ENCODE data around the gene CPEB3. TPM values are rescaled to one million over a fixed set of nuclear protein-coding genes. Genes with fewer than 3 reads are reported as not detected.

The CPEB3 gene
- total and polyA plus RNA-seq, 2 donors (not counting 3 experiments of a cell fraction or from before 2014, with no cell fraction given): 0.80 to 2.2 TPM

DNA sequence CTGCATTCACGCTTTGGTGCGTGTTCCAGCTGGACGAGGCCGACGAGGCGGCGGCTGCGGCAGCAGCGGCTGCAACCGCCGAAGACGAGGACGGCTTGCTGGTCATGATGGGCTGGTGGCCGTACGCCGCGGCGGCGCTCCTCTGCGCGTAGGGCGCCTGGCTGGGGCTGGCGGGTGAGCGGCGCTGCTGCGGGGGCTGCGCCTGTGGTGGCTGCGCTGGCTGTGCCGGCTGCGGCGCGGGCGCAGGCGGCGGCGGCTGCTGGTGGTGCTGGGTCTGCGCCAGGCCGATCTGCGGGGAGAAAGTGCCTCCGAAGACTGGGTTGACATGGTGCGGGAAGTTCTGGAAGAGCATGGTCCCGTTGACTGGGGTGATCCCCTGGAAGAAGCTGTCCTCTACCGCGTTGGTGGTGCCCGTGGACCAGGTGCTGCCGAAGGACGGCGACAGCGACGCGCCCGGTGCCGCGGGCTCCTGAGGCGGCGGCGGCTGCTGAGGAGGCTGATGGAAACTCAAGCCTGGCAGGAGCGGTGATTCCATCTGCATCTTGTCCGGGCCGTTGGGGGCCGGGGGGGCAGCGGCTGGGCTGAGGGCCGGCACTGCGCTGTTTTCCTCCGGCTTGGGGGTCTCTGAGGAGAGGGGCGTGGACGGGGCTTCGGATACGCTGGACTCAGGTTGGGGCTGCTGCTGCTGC lies 51.1 kb downstream of the CPEB3 start:
- ChIA-PET POLR2A (no interaction called here), CTCF (interaction anchor here (0.6 to 1.3 kb wide), 2 partner anchors 152 to 316 kb away, joined by 3 to 5 read pairs; no protein-coding TSS in a partner anchor)
- Histone ChIP-seq H3K36me3 (ENCODE audit: control insufficient read depth in 2 of 2, extremely low read depth in 1 of 2, insufficient read depth in 2 of 2, low read length in 2 of 2) (no peaks in the 10 kb centered on the region), H4K20me1 (replicated peaks; ENCODE audit: control insufficient read depth, extremely low read depth, insufficient read depth, low read length) (no peaks in the 10 kb centered on the region), H3K79me2 (ENCODE audit: control insufficient read depth, insufficient read depth, low read length) (no peaks in the 10 kb centered on the region), H3K9ac (replicated peaks; ENCODE audit: extremely low read depth, insufficient read depth, low read length) (peak overlapping the region; percentile 62), H3K4me3 (replicated peaks in 1 of 3; ENCODE audit: insufficient read depth in 1 of 3, low read depth in 1 of 3, low read length in 3 of 3) (peak overlapping the region; percentile 54 to 89 (median 54)), H3K4me1 (ENCODE audit: control insufficient read depth, extremely low read depth, insufficient read depth, low read length) (peaks cover 10% of the 10 kb centered on the region), H3K9me3 (replicated peaks; ENCODE audit: control insufficient read depth, insufficient read depth, low read length) (no peaks in the 10 kb centered on the region), H3K4me2 (ENCODE audit: insufficient read depth, low read length) (peak overlapping the region; percentile 81), H3K27me3 (ENCODE audit: control insufficient read depth in 2 of 2, insufficient read depth in 2 of 2, low read length in 2 of 2) (no peaks in the 10 kb centered on the region), H3K27ac (ENCODE audit: insufficient read depth, low read depth, low read length) (no peak overlapping the region), H3K9me1 (replicated peaks; ENCODE audit: control insufficient read depth, extremely low read depth, insufficient read depth, low read length) (no peaks in the 10 kb centered on the region), H2AFZ (ENCODE audit: low read depth, low read length) (peak overlapping the region; percentile 81)
- no TSS peak for BruUV-seq (replicated peaks)
- TF ChIP-seq GATA2 (IDR thresholded peaks at IDR 0.05; ENCODE audit: insufficient read depth, insufficient read length, low read depth, low read length) (no peak), MYC (IDR thresholded peaks at IDR 0.05; ENCODE audit: low read depth, low read length) (no peak), FOS (IDR thresholded peaks at IDR 0.05; ENCODE audit: borderline replicate concordance, insufficient read depth, low read length) (no peak), EZH2 (IDR thresholded peaks at IDR 0.05; ENCODE audit: borderline replicate concordance, low read depth, low read length, severe bottlenecking) (no peak)
- FAIRE-seq (no peak), DNase-seq (ENCODE audit: low read depth, low spot score) (peak; percentile 39)
- intact Hi-C loops (cut with micrococcal nuclease): loop anchor here (1.0 kb wide), 1 partner anchor 52 kb away; the partner anchor contains the start of genes CPEB3 and MARCHF5
- dilution Hi-C loops (cut with MboI; ENCODE audit: extremely low pct_ligation_motif_present, low sequenced_read_pairs): no loop called here

DNA sequence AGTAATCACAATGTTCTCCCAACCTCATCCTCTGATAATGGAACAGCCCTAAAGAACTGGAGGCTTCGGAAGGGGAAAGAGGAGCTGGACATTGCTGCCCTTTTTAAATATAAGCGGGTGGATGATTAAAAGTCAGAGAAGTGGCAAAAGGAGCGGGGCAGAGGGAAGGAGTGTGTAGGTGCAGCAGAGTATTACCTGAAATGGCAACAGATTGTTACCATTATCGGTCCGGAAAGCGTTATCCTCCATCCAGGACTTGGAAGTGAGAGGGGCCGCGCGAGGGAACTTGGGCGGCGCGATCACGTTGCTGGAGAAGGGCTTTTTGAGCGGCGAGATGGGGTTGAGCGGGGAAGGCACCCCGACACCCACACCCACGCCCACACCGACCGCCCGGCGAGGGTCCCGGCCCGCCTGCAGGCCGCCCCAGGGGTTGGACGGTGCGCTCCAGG lies 51.7 kb downstream of the CPEB3 start:
- no peak for FAIRE-seq
- no peak overlapping the region for H3K9ac ChIP-seq (replicated peaks; ENCODE audit: extremely low read depth, insufficient read depth, low read length)
- H3K36me3 ChIP-seq (ENCODE audit: control insufficient read depth in 2 of 2, extremely low read depth in 1 of 2, insufficient read depth in 2 of 2, low read length in 2 of 2): no peaks in the 10 kb centered on the region
- no peak overlapping the region for H3K4me2 ChIP-seq (ENCODE audit: insufficient read depth, low read length)
- H3K27me3 ChIP-seq (ENCODE audit: control insufficient read depth in 2 of 2, insufficient read depth in 2 of 2, low read length in 2 of 2): no peaks in the 10 kb centered on the region
- H3K4me3 ChIP-seq (replicated peaks in 1 of 3; ENCODE audit: insufficient read depth in 1 of 3, low read depth in 1 of 3, low read length in 3 of 3): no peak overlapping the region
- no peaks in the 10 kb centered on the region for H3K79me2 ChIP-seq (ENCODE audit: control insufficient read depth, insufficient read depth, low read length)
- ChIA-PET CTCF (interaction anchor here (0.6 to 1.3 kb wide), 2 partner anchors 151 to 317 kb away, joined by 3 to 5 read pairs; no protein-coding TSS in a partner anchor), POLR2A (no interaction called here)
- no peak for DNase-seq (ENCODE audit: low read depth, low spot score)
- BruUV-seq (replicated peaks): no TSS peak
- TF ChIP-seq FOS (IDR thresholded peaks at IDR 0.05; ENCODE audit: borderline replicate concordance, insufficient read depth, low read length) (no peak), EZH2 (IDR thresholded peaks at IDR 0.05; ENCODE audit: borderline replicate concordance, low read depth, low read length, severe bottlenecking) (no peak), MYC (IDR thresholded peaks at IDR 0.05; ENCODE audit: low read depth, low read length) (no peak)
- TF ChIP-seq, protein P1, sequence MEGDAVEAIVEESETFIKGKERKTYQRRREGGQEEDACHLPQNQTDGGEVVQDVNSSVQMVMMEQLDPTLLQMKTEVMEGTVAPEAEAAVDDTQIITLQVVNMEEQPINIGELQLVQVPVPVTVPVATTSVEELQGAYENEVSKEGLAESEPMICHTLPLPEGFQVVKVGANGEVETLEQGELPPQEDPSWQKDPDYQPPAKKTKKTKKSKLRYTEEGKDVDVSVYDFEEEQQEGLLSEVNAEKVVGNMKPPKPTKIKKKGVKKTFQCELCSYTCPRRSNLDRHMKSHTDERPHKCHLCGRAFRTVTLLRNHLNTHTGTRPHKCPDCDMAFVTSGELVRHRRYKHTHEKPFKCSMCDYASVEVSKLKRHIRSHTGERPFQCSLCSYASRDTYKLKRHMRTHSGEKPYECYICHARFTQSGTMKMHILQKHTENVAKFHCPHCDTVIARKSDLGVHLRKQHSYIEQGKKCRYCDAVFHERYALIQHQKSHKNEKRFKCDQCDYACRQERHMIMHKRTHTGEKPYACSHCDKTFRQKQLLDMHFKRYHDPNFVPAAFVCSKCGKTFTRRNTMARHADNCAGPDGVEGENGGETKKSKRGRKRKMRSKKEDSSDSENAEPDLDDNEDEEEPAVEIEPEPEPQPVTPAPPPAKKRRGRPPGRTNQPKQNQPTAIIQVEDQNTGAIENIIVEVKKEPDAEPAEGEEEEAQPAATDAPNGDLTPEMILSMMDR (IDR thresholded peaks at IDR 0.05; ENCODE audit: extremely low read depth in 1 of 2, insufficient read depth in 1 of 2, low read depth in 1 of 2, low read length in 2 of 2): no peak
- dilution Hi-C loops (cut with MboI; ENCODE audit: extremely low pct_ligation_motif_present, low sequenced_read_pairs): no loop called here
- intact Hi-C loops (cut with micrococcal nuclease): no loop called here
- H3K9me3 ChIP-seq (replicated peaks; ENCODE audit: control insufficient read depth, insufficient read depth, low read length): no peaks in the 10 kb centered on the region
- no peak overlapping the region for H2AFZ ChIP-seq (ENCODE audit: low read depth, low read length)
- H4K20me1 ChIP-seq (replicated peaks; ENCODE audit: control insufficient read depth, extremely low read depth, insufficient read depth, low read length): no peaks in the 10 kb centered on the region
- no peak overlapping the region for H3K27ac ChIP-seq (ENCODE audit: insufficient read depth, low read depth, low read length)
- H3K9me1 ChIP-seq (replicated peaks; ENCODE audit: control insufficient read depth, extremely low read depth, insufficient read depth, low read length): no peaks in the 10 kb centered on the region
- peaks cover 10% of the 10 kb centered on the region for H3K4me1 ChIP-seq (ENCODE audit: control insufficient read depth, extremely low read depth, insufficient read depth, low read length)

Data from endothelial cell of umbilical vein (primary cell).